SW480 (cell line): ENCODE measurements around the gene FBN2.

Source experiments
- DNase-seq: peaks from one replicate; pipeline ENCODE4 v3.0.0-alpha.2; 2016; ENCODE audit warnings: low spot score

Gene FBN2

DNA sequence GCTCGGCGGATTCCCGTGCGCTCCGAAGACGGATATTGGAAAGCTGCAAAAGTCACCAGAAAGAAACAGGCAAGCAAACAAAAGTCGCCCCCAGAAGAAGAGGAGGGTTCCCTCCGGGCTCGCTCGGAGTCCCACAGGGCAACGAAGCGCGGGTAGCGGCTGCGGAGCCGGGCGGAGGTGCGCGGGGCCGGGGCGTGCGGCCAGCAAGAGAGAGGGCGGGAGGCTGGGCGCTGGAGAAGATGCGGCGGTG lies at the start of gene FBN2:
Gene FBN2, minus strand, starts transcription at position 246 of the 250 bp plus-strand sequence. CDS start 642 bp downstream, outside the sequence.
- no peak for DNase-seq

DNA sequence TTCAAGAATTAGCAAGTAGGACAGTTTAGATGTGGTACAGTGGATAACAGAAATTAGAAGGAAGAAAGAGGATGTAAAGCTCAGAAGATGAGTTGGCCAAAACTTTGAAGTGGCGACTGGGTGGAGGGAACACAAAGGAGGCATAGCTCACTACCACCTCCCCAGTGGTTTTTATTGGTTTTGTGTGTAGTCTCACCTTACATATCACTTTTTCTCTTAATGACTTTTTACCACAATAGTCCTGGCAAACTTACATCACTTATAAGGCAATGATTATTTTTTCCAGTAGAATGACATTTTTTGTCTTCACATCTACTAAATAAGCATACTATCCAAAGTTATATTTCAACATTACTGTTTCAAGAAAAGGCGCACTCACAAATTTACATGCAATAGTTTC lies 49.2 kb upstream of the FBN2 start:
- no peak for DNase-seq

DNA sequence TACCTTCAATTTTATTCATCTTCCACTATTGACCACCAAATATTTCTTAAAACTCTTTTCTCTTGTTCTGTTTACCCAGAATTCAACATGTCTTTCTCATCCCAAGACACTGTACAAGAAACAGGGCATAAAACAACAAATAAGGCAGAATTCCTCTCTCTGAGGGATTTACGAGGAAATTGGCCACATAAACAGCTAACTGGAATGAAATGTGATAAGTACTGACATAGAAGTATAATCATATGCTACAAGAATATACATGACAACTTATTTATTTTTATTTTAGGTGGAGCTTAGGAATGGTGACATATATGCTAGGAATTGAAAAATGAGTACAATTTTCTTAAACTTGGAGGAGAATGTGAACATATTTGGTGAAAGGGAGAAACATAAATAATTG lies 48.8 kb upstream of the FBN2 start:
- no peak for DNase-seq

DNA sequence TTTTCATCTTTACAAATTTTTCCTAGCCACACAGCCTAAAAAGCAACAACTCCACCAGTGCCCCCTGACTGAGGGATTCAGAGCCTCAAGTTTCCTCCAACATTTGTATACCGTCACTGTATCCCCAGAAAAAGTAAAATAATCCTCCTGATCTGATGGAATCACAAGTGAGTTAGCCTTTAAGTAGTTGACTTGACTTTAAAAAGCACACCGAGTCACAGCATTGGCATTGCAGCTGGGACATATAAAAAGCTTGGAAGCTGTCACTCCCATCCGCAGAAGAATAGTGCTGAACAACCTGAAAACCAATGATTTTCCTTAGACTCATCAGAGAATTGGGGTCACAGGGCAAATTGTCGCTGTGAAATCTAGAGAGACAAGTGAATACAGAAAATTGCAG lies 41.6 kb upstream of the FBN2 start:
- no peak for DNase-seq

DNA sequence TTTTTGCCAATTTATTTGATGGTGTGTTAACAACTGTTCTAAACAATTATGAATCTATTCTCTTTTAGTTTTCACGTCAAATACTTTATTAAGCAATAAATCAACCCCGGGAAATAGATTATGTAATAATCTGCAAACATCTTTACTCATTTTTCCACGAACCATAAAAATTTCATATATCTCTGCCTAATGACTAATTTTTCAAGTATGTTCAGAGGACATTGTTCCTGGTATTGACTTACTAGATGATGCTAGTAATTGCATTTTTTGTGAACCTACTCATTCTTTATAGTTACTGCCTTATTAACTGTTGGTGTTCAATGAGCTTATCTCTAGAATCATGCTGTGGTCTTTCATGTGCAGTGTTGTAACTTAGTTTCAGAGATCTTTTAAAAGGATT lies 41.0 kb upstream of the FBN2 start:
- no peak for DNase-seq

DNA sequence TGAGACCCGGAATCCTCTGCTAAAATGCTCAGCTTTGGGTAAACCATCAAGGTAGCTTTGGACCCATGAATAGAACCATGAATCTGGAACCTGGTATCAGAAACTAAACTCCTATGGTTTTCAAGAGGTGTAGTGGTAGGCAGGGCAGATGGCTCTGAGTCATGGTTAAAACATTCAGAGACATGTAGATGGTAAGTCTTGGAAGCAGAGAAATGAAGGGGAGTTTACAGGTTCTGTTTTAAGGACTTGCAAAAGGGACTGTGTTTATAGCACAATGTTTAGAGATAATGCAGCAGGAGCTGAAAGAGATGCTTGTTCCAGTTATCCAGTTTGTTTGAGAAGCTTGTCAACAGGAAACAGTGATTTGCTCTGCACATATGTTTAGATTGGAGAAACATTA lies 36.0 kb upstream of the FBN2 start:
- no peak for DNase-seq

DNA sequence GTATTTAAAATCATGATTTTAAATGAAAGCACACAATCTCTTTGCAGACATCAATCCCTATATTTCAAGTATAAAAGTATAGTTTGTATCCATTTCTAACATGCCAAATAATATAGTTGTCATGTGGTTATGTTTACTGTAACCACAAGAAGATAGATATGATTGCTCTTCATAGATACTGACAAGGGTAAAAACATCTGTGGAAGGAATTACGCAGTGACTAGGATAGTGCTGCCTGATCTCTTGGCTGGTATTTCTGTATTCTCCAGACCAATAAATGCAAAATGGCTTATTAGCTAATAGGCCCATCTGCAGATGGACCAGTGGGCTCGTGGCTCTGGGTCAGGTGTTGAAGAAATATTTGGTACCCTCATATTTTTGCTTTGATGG lies 34.9 kb upstream of the FBN2 start:
- DNase-seq = no peak

DNA sequence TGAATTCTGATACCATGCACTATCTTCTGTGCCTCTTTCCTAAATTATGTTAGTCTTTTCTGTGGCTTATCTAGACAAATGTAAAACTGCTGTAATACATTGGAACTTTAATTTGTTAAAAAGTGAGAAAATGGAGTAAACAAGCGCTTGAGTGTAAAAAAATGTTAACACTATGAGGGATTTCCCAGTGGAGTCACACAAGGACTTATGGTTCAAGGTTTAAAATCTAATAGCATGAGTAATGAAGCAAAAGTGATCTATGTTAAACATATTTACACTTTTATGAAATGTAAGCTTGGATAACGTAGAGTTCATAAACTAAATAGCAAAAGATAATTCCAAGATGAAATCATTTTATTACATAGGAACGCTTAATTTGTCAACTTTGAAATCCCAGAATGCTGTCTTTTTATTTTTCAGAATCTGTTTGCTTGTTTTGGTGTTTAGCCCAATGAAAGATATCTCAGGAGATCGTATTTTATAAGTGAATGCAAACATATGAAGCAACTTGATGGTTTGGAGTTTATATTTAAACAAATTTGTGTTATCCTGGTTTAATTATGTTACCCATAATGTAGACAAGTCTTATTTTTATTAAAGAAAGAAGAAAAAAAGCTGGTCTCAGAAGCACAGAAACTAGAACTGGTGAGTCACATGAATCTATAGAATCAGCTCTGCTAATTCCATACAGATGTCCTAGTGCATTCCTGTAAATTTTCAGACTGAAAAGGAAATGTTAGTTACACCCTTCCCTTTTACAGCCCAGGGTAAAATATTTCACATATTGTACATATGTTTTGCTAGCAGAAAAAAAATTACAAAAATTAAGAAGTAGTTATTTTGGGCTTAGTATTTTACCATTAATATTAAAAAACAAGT lies 34.2 kb upstream of the FBN2 start:
- no peak for DNase-seq

DNA sequence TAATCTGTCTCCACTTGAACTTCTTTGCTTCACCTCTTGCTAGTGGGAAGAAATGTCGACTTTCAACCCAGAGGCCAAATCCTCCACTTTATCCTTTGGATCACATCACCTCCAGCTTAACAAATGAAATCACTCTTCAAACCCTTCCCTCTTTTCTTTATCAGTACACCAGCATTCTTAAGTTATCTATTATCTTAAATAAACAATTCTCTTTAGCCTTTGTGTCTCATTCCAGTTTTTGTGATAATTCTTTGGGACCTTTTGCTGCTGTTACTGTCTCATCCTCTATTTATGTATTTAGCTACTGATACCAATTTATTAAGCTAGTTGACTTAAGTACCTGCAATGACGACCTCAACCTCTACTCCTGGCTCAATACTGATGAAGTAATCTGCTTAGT lies 28.1 kb upstream of the FBN2 start:
- DNase-seq = no peak

DNA sequence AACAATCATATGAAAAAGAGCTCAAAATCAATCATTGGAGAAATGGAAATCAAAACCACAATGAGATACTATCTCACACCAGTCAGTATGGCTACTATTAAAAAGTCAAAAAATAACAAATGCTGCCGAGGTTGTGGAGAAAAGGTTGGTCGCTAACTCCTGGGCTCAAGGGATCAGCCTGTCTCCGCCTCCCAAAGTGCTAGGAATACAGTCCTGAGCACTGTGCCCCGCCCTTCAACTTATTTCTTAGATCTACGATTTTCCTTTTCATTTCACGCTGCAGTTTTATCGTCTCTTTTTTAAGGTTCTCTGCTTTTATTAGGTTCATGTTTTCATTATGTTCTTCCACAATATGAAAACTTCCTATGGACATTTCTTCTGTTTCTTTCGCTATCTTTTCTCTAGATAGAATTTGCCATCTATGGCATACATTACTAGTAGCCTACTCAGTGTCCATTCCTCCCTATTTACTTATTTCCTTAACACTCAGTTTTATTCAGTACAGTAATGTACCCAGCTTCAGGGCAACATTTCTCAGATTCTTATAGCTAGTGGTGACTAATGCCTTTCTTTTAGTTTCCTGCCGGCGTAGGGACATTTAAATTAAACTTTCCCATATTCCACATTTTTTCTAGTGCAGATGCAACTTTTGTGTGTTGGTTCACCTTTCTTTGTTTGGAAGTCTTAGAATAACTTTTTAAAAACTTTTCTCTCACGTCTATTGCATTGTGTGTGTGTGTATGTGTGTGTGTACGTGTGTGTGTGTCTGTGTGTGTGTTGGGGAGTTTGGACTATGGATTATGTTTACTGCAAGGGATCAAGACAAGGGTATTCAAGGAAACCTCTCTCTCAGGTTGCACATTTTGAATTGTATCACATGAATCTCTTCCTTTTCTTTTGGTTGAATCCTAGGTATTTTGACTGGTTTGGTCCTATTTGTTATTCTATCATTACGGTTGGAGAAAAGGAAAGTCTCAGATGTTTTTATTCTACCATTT lies 21.6 kb upstream of the FBN2 start:
- no peak for DNase-seq

DNA sequence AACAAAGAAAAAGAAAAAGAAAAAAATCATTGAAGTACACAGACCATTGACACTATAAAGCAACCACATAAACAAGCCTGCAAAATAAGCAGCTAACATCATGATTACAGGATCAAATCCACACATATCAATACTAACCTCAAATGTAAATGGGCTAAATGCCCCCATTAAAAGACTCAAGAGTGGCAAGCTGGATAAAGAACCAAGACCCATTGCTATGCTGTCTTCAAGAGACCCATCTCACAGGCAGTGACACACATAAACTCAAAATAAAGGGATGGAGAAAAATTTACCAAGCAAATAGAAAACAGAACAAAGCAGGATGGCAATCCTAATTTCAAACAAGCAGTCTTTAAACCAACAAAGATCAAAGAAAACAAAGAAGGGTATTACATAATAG lies 15.7 kb upstream of the FBN2 start:
- DNase-seq = no peak

DNA sequence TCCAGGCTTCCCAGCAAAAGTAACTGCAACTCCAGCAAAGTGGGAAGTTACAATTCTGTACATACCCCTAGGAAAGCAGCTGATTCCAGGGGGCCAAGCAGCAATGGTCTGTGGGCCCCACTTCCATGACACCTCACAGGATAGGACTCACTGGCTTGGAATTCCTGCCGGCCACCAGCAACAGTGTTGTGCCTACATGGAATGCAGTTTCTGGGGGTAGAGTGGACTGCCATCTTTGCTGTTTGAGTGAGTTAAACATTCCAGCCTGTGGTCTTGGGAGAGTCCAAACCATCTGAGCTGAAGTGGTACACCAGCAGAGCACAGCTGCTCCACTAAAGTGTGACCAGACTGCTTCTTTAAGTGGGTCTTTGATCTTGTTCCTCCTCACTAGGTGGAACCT lies 13.4 kb upstream of the FBN2 start:
- no peak for DNase-seq

DNA sequence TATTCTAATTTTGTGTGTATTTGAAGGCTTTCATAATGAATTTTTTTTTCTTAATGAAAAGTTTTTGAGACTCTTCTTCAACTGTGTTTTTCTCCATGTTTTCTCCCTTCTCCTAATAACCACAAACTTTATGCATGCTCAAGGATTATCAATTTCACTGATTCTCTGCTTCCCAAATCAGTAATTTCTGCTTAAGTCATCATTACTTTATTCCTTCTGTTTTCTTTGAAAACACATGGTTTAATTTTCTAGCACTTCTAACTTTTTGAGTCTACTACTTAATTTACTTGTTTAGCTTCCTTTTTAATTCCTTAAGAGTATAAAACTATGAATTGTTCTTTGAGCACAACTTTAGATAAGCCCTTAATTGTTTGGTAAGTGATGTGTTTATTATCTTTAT lies 11.5 kb upstream of the FBN2 start:
- DNase-seq = no peak

DNA sequence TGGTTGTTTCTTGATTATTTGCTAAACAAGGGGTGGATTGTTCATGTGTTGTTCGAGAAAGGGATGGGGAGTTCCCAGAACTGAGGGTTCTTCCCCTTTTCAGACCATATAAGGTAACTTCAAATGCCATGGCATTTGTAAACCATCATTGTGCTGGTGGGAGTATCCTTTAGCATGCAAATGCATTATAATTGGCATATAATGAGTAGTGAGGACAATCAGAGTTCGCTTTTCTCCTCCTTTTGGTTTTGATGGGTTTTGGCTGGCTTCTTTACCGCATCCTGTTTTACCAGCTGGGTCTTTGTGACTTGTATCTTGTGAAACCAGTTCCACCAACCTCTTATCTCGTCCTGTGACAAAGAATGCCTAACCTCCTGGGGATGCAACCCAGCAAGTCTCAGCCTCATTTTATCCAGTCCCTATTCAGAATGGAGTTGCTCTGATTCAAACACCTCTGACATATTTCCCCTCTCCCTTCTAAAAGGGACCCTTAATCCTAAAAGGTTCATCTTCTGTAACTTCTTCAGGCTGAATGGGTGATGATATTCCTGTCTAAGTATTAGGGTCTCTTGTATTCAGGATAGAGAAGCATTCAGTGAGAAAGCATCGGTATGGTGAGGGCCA lies 8.7 kb upstream of the FBN2 start:
- DNase-seq = no peak

DNA sequence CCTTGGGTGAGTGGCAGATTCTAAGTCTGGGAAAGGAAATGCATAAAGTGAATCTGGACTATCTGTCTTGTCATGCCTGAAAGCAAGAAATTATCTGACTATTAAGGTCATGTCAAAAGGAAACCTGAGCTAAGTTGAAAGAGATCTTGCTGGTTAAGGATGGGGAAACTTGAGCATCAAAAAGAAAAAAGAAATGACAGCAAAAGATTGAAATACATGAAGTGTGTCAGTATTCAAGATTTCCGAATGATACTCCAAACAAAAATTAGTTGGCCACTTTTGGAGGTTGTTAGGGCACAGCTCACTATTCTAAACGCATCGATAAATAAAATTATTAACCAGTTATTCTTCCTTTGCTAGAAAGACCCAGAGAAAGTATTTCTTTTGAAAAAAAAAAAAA lies 3.3 kb upstream of the FBN2 start:
- DNase-seq = no peak

DNA sequence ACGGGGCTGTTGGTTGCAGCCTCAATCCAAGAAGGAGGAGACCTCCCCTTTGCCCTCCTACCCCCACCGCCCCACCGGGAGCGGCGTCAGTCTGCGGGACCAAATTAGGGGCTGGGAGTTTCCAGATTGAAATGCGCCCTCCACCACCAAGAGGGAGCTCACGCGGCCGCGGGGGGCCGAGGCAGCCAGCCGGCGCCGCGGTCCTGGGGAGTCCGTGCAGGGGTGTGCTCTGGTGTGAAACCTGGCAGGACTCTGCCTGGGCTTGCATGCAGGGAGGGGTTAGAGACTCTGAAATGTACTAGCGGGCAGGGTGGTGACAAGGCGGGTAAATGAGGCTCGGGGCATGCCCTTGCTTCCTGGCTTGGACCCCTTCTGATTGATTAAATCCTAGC lies 989 bp upstream of the FBN2 start:
- DNase-seq = no peak

DNA sequence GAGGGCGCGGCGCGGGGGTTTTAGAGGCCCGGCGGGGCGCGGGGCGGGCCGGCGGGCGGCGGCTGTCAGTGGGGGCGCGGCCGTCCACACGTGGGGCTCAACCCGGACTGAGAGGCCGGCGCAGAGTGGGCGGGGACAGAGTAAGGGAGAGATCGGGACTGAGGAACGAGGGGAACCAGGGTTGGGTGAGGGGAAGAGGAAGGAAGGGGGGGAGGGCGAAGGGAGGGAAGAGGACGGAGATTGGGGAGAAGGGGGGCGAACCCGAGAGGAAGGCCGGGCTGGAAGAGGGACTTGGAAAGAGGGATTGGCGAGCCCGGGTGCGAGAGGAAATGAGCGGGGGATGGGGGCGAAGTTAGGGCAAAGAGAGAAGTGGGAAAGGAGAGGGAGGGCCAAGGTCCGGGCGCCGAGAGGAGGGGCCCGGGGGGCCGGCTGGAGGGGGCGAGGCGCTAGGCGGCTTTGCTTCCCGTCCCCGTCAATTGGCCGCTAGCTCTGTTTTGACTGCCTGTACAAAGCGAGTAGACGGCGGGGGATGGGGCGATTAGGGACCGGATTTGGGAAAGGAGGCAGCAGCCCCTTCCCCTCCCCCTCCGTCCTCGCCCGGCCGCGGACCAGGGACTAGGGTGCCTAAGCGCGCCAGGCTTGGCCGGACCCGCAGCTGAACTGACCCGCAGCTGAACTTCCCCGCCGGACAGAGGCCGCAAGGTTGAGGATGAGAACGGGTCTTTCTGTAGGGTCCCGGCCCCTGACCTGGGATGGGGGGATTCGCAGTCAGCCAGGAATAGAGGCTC lies 399 bp upstream of the FBN2 start:
- DNase-seq = no peak

DNA sequence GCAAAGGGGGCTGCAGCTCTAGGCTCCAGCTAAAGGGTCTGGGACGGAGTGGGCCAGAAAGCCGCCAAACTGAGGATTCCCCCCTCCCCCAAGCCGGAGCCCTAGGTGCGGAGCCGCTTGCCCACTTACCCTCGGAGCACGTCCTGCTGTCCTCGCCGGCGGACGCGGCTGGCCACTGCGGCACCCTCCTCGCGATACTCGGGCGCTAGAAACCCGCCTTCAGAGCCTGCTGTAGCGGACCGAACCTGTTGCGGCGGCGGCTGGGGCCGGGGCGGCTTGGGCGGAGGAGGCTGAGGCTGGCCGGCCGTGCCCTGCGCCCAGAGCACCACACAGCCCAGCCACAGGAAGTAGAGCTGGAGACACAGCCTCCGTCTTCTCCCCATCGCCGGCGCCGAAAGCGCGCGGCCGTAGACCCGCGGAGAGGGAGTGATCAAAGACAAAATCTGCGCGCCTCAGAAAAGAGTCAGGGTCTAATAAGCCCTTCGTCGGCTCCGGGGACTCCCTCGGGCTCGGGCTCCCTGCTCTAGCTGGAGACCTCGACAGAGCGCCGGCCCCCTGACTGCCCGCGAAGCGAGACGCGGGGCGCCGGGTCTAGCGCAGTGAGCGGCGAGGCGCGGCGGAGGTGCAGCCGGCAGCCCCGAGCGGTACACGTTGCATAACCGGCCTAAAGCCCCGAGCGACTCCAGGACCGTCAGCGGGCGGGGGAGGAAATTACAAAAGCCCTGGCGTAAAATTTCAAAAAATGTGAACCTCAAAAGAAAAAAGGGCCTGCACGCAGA lies 635 bp downstream of the FBN2 start:
- DNase-seq = no peak

DNA sequence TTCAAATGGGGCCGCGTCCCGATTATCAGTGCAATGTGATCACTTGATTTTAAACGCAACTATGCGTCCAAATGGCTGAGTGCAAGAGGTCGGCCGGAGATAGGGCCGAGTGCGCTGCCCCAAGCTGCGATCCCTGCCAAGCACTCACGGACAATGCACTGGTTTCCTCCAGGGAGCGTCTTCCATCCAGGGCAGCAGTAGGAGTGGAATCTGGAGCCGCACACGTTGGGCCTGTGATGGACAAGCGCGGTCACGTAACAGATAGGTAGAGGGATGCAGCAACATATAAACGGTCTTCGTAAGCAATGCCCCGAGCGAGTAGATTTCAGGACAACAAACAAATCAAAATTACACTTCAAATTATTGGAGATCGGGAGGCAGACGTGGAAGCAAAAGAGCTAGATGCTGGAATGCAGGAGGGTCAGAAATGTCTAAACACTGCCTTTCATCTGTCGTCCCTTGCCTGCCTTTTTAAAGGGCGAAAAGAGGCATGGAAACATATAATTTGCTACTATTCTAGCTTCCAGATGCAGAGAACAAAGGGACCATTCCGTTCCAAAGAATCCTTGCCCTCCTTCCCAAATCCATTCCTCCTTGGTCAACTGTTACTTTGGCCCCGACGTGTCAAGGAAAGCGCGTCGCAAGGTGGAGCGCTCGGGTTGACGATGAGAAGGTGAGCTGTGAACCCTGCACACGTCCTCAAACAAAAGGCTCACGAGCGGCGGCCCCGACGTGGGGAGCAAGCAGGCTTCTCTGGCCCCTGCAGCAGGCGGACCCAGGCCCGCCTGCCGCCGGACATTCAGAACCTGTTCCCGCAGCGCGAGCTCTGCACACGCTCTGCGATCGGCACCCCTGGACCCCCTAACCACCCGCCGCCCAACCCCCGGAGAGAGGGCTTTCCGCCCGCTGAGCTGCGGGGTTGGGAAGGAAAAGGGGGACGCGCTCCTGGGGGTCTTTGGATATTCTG lies 1.5 kb downstream of the FBN2 start:
- DNase-seq = no peak

DNA sequence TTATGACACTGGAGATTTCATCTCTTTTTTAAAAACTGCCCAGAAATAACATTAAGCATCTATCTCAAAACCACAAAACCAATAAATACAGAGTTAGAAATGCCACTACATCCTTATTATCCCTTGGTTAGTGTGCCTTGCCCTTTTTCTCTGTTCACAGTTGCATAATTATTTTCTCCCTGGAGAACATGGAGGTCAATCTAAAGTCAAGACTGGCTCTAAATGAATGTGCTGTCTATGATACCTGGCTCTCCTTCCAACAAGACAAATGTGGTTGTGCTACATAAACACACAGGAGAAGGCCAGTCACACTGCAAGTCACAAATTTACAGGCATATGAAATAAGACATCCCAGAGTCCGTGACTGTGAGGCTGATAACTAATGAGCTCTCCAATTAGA lies 2.8 kb downstream of the FBN2 start:
- DNase-seq = no peak
